H9 (cell line): ENCODE measurements around the gene ARHGEF2. TPM values are rescaled to one million over a fixed set of nuclear protein-coding genes. Genes with fewer than 3 reads are reported as not detected.

ENCODE experiments used
- DNase-seq: peaks from one replicate; pipeline ENCODE4 v3.0.0-alpha.2; 2017
- H2AFZ ChIP-seq: one replicate; pipeline ENCODE4 v1.6.1; 2013; ENCODE audit warnings: mild to moderate bottlenecking, low read length, control low read depth, moderate library complexity
- H2AK5ac ChIP-seq: 2 replicates; pipeline ENCODE4 v1.6.1; 2013; ENCODE audit warnings: low read length, control low read depth, mixed read lengths; ENCODE audit not compliant: insufficient read length
- H2BK120ac ChIP-seq: one replicate; pipeline ENCODE4 v1.6.1; 2013; ENCODE audit warnings: low read depth, mild to moderate bottlenecking, low read length, control low read depth, inconsistent platforms; ENCODE audit not compliant: poor library complexity, severe bottlenecking
- H2BK12ac ChIP-seq: 2 replicates; pipeline ENCODE4 v1.6.1; 2013; ENCODE audit warnings: low read length, control low read depth, mixed read lengths, low read depth; ENCODE audit not compliant: insufficient read length
- H2BK15ac ChIP-seq: 2 replicates; pipeline ENCODE4 v1.6.1; 2013; ENCODE audit warnings: low read depth, low read length, control low read depth
- H2BK20ac ChIP-seq: one replicate; pipeline ENCODE4 v1.6.1; 2013; ENCODE audit warnings: low read depth, mild to moderate bottlenecking, low read length, control low read depth, inconsistent platforms; ENCODE audit not compliant: poor library complexity, severe bottlenecking
- H2BK5ac ChIP-seq: 2 replicates; pipeline ENCODE4 v1.6.1; 2013; ENCODE audit warnings: low read length, control low read depth, mixed read lengths; ENCODE audit not compliant: insufficient read length
- H3K14ac ChIP-seq: 2 replicates; pipeline ENCODE4 v1.6.1; 2013; ENCODE audit warnings: low read length, control low read depth; ENCODE audit not compliant: insufficient read depth
- H3K18ac ChIP-seq: 2 replicates; pipeline ENCODE4 v1.6.1; 2013; ENCODE audit warnings: low read depth, mild to moderate bottlenecking, mixed read lengths, low read length, control low read depth; ENCODE audit not compliant: insufficient read length
- H3K23ac ChIP-seq: 2 replicates; pipeline ENCODE4 v1.6.1; 2013; ENCODE audit warnings: low read length, control low read depth, mixed read lengths, low read depth; ENCODE audit not compliant: insufficient read length
- H3K23me2 ChIP-seq: 2 replicates; pipeline ENCODE4 v1.6.1; 2013; ENCODE audit warnings: low read depth, mild to moderate bottlenecking, mixed read lengths, low read length, control low read depth; ENCODE audit not compliant: insufficient read length, poor library complexity, severe bottlenecking
- H3K27ac ChIP-seq: 2 replicates; pipeline ENCODE4 v1.5.1; 2013; ENCODE audit warnings: low read length, control low read depth, mixed read lengths, low read depth; ENCODE audit not compliant: insufficient read length
- H3K27me3 ChIP-seq: 2 replicates; pipeline ENCODE4 v1.6.1; 2013; ENCODE audit warnings: low read length, control low read depth, inconsistent platforms; ENCODE audit not compliant: insufficient read depth
- H3K4ac ChIP-seq: 2 replicates; pipeline ENCODE4 v1.6.1; 2013; ENCODE audit warnings: low read depth, mild to moderate bottlenecking, control low read depth, inconsistent platforms, low read length, moderate library complexity
- H3K4me1 ChIP-seq: 2 replicates; pipeline ENCODE4 v1.6.1; 2013; ENCODE audit warnings: low read length, control low read depth, inconsistent platforms; ENCODE audit not compliant: insufficient read depth
- H3K4me2 ChIP-seq: 2 replicates; pipeline ENCODE4 v1.6.1; 2013; ENCODE audit warnings: low read length, control low read depth, mixed read lengths; ENCODE audit not compliant: insufficient read length, insufficient read depth
- H3K56ac ChIP-seq: 2 replicates; pipeline ENCODE4 v1.6.1; 2013; ENCODE audit warnings: low read depth, mild to moderate bottlenecking, mixed read lengths, low read length, control low read depth; ENCODE audit not compliant: insufficient read length
- H3K79me1 ChIP-seq: 2 replicates; pipeline ENCODE4 v1.6.1; 2013; ENCODE audit warnings: low read depth, mild to moderate bottlenecking, moderate library complexity, low read length, control low read depth, inconsistent platforms; ENCODE audit not compliant: insufficient read depth, poor library complexity, severe bottlenecking
- H3K79me2 ChIP-seq: 2 replicates; pipeline ENCODE4 v1.6.1; 2013; ENCODE audit warnings: low read length, control low read depth, inconsistent platforms; ENCODE audit not compliant: insufficient read depth
- H3K9ac ChIP-seq: 2 replicates; pipeline ENCODE4 v1.6.1; 2013; ENCODE audit warnings: low read length, control low read depth, mixed read lengths; ENCODE audit not compliant: insufficient read length; ENCODE audit errors: extremely low read depth
- H3K9me3 ChIP-seq: one replicate; pipeline ENCODE4 v1.6.1; 2013; ENCODE audit warnings: low read depth, low read length, inconsistent platforms; ENCODE audit not compliant: control insufficient read depth
- H3T11ph ChIP-seq: one replicate; pipeline ENCODE4 v1.6.1; 2013; ENCODE audit warnings: mild to moderate bottlenecking, low read length, control low read depth, inconsistent platforms
- H4K20me1 ChIP-seq: one replicate; pipeline ENCODE4 v1.6.1; 2013; ENCODE audit not compliant: control insufficient read depth, insufficient read length, insufficient read depth
- H4K5ac ChIP-seq: 2 replicates; pipeline ENCODE4 v1.6.1; 2013; ENCODE audit warnings: low read depth, mild to moderate bottlenecking, mixed read lengths, low read length, control low read depth; ENCODE audit not compliant: insufficient read length
- H4K8ac ChIP-seq: replicated peaks from 2 replicates; pipeline ENCODE4 v1.6.1; 2013; ENCODE audit warnings: low read length, control low read depth, mixed read lengths, low read depth; ENCODE audit not compliant: insufficient read length
- H4K91ac ChIP-seq: 2 replicates; pipeline ENCODE4 v1.6.1; 2013; ENCODE audit warnings: low read depth, mild to moderate bottlenecking, moderate library complexity, mixed read lengths, low read length, control low read depth; ENCODE audit not compliant: insufficient read length
- H3K27ac Mint-ChIP-seq, 3 experiments: 2 replicates in 2 of 3; 3 replicates in 1 of 3; pipeline ENCODE4 v1.8.0; 2020 to 2021; ENCODE audit warnings: mixed read lengths in 3 of 3, mild to moderate bottlenecking in 1 of 3, moderate library complexity in 1 of 3
- H3K27me3 Mint-ChIP-seq: 2 replicates; pipeline ENCODE4 v1.8.0; 2021; ENCODE audit warnings: low read depth, mild to moderate bottlenecking, moderate library complexity, mixed read lengths
- H3K36me3 Mint-ChIP-seq, 3 experiments: 2 replicates in 2 of 3; 3 replicates in 1 of 3; pipeline ENCODE4 v1.8.0; 2020 to 2021; ENCODE audit warnings: low read depth in 3 of 3, mixed read lengths in 3 of 3; ENCODE audit not compliant: insufficient read depth in 1 of 3
- H3K4me1 Mint-ChIP-seq, 2 experiments: 2 replicates each; pipeline ENCODE4 v1.8.0; 2020; ENCODE audit warnings: mixed read lengths in 2 of 2
- H3K4me3 Mint-ChIP-seq, 2 experiments: 2 replicates in 1 of 2; 3 replicates in 1 of 2; pipeline ENCODE4 v1.8.0; 2020 to 2021; ENCODE audit warnings: mild to moderate bottlenecking in 2 of 2, mixed read lengths in 2 of 2, moderate library complexity in 1 of 2
- H3K9me3 Mint-ChIP-seq, 2 experiments: 2 replicates in 1 of 2; 3 replicates in 1 of 2; pipeline ENCODE4 v1.8.0; 2020; ENCODE audit warnings: mild to moderate bottlenecking in 2 of 2, mixed read lengths in 2 of 2, moderate library complexity in 1 of 2
- CTCF ChIP-seq: fragments of 200-600 bp; sonication (generic); conservative IDR thresholded peaks from 3 replicates; pipeline ENCODE4 v1.8.0; 2021; ENCODE audit warnings: antibody characterized with exemption, mild to moderate bottlenecking
- WGBS: extraction: QIAGEN DNeasy Blood & Tissue Kit; methylation state at CpG from one replicate; pipeline ENCODE4 v1.1.7; 2013; ENCODE audit warnings: missing lambda C conversion rate, low lambda C conversion rate, mixed read lengths; ENCODE audit not compliant: insufficient read length; ENCODE audit errors: extremely low coverage; 5-methylcytosine and 5-hydroxymethylcytosine counted together
- total RNA-seq: library from RNA; stranded (reverse); gene quantifications from 2 replicates; pipeline ENCODE4 v1.2.1, GENCODE V29; 2021

Gene ARHGEF2
- total RNA-seq, 1 experiment from 2014 or later: 111 TPM

GRCh38 chr1:155929057-155929456, 49.3 kb downstream of the ARHGEF2 start:
- H3K36me3 Mint-ChIP-seq: peaks cover 54 to 77% (median 67%) of the 10 kb centered on the region in 3 experiments

More at GRCh38 chr1:155929057-155929456, 49.3 kb downstream of the ARHGEF2 start:
- Mint-ChIP-seq H3K4me3 (no peak overlapping the region), H3K27me3 (no peaks in the 10 kb centered on the region), H3K27ac (no peak overlapping the region), H3K4me1 (peaks cover 17 to 21% of the 10 kb centered on the region in 2 experiments), H3K9me3 (no peaks in the 10 kb centered on the region)
- Histone ChIP-seq H4K5ac (no peak overlapping the region), H4K8ac (no peak overlapping the region), H3K9ac (no peak overlapping the region), H3K4ac (no peak overlapping the region), H2BK15ac (no peak overlapping the region), H2BK12ac (no peak overlapping the region), H3K79me2 (peaks cover 18% of the 10 kb centered on the region; the same call in 1 of the 2 replicates), H3K18ac (no peak overlapping the region), H3T11ph (no peak overlapping the region), H3K23me2 (no peaks in the 10 kb centered on the region), H2BK20ac (no peak overlapping the region), H3K4me2 (no peak overlapping the region), H3K79me1 (peaks cover 9% of the 10 kb centered on the region), H3K56ac (no peak overlapping the region), H4K91ac (no peak overlapping the region), H2AK5ac (no peak overlapping the region), H2AFZ (no peak overlapping the region), H4K20me1 (no peaks in the 10 kb centered on the region), H2BK120ac (no peak overlapping the region), H3K27ac (no peak overlapping the region), H3K9me3 (no peaks in the 10 kb centered on the region), H3K23ac (no peak overlapping the region), H3K14ac (no peak overlapping the region), H3K27me3 (no peaks in the 10 kb centered on the region), H2BK5ac (no peak overlapping the region), H3K4me1 (no peaks in the 10 kb centered on the region; the same call in 1 of the 2 replicates)
- no peak for TF ChIP-seq CTCF
- DNase-seq: no peak
- no CpG with 5 or more reads among the region's 5 CpGs for WGBS
